Prostate gland (tissue), 2 donors: Measurements from ENCODE around the gene GPR83. TPM values are rescaled to one million over a fixed set of nuclear protein-coding genes. Genes with fewer than 3 reads are reported as not detected.

Source experiments
- DNase-seq: peaks from one replicate; pipeline ENCODE4 v3.0.0-alpha.2; 2019; ENCODE audit warnings: low spot score
- H3K27ac ChIP-seq, 2 donors: fragments of 200-600 bp; sonication (generic); 2 replicates each; pipeline ENCODE4 v1.5.1; 2017 to 2019
- H3K27me3 ChIP-seq: fragments of 200-600 bp; sonication (generic); replicated peaks from 2 replicates; pipeline ENCODE4 v1.5.1; 2019; ENCODE audit not compliant: insufficient read depth
- H3K36me3 ChIP-seq, 2 donors: fragments of 200-600 bp; sonication (generic); 1 replicate in 1 of 2; 2 replicates in 1 of 2; pipeline versions ENCODE4 v1.5.1 to v1.8.1; 2017 to 2019
- H3K4me1 ChIP-seq: fragments of 200-600 bp; sonication (generic); replicated peaks from 2 replicates; pipeline ENCODE4 v1.5.1; 2019
- H3K4me3 ChIP-seq, 2 donors: fragments of 200-600 bp; sonication (generic); 2 replicates each; pipeline ENCODE4 v1.5.1; 2017 to 2019
- H3K9me3 ChIP-seq: fragments of 200-600 bp; sonication (generic); 2 replicates; pipeline ENCODE4 v1.5.1; 2017
- CTCF ChIP-seq, 4 experiments: fragments of 200-600 bp in 2 of 4; fragments of 450-650 bp in 2 of 4; sonication (generic) in 2 of 4; IDR thresholded peaks; 1 replicate in 3 of 4; 2 replicates in 1 of 4; pipeline ENCODE4 v1.5.1; 2016 to 2019; ENCODE audit warnings: antibody characterized with exemption in 4 of 4, mild to moderate bottlenecking in 2 of 4, moderate library complexity in 2 of 4
- POLR2A ChIP-seq: fragments of 450-650 bp; IDR thresholded peaks from one replicate; pipeline ENCODE4 v1.6.1; 2016; ENCODE audit warnings: antibody characterized with exemption, mild to moderate bottlenecking
- POLR2AphosphoS5 ChIP-seq: sonication (generic); formaldehyde crosslinking; IDR thresholded peaks from one replicate; pipeline ENCODE4 v1.6.1; 2017; ENCODE audit warnings: antibody characterized with exemption
- WGBS: methylation state at CpG from one replicate; pipeline ENCODE4 v1.1.5; 2018; 5-methylcytosine and 5-hydroxymethylcytosine counted together
- intact Hi-C: fragments of 100-400 bp; cut with DNase I; formaldehyde crosslinking; loops from one replicate; pipeline ENCODE4 v1.14.2; 2022
- total RNA-seq, 2 donors: library from RNA; depleted of rRNA; stranded (reverse); fragments of >200 nt; gene quantifications; one replicate each; pipeline ENCODE4 v1.1.0, GENCODE V29; 2016

The GPR83 gene
- total RNA-seq, 2 donors from 2014 or later: not detected

GRCh38 chr11:94329501-94329900, 71.7 kb downstream of the GPR83 start:
- Histone ChIP-seq H3K9me3 (no peaks in the 10 kb centered on the region), H3K27me3 (no peaks in the 10 kb centered on the region), H3K27ac (no peak overlapping the region), H3K4me1 (no peaks in the 10 kb centered on the region), H3K36me3 (no peaks in the 10 kb centered on the region), H3K4me3 (no peak overlapping the region)
- WGBS: 42% methylated on average over 3 of the region's 3 CpGs
- intact Hi-C loops: no loop called here
- no peak for DNase-seq
- no peak for TF ChIP-seq POLR2A
- no peak for TF ChIP-seq POLR2AphosphoS5
- no peak for TF ChIP-seq CTCF (IDR thresholded peaks at IDR 0.05)

DNA sequence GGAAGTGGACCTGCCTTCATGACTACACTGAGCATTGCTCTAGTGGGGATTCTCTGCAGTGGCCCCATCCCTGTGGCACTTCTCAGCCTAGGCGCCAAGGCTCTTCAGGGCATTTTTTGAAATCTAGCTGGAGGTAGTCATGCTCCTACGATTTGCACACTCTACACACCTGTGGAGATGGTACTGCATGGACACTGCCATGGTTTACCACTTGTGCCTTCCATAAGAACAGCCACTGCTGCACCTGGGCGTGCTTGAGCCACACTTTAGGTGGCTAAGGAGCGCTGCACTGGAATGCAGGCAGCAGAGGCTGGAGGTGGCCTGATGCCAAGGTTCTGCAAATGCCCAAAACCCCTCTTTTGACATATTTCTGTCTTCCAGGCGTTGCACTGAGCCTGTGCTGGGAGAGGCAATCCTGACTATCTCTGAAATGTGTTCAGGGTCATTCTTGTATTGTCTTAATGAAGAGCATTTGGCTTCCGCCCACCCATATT, 72.6 kb downstream of the GPR83 start:
- no peak for TF ChIP-seq CTCF (IDR thresholded peaks at IDR 0.05)
- TF ChIP-seq POLR2A: no peak
- TF ChIP-seq POLR2AphosphoS5: no peak
- DNase-seq: no peak
- no peaks in the 10 kb centered on the region for H3K36me3 ChIP-seq
- intact Hi-C loops: no loop called here
- no peak overlapping the region for H3K27ac ChIP-seq
- WGBS: 80% methylated on average over 6 of the region's 6 CpGs
- H3K4me1 ChIP-seq: no peaks in the 10 kb centered on the region
- H3K4me3 ChIP-seq: no peak overlapping the region
- H3K9me3 ChIP-seq: no peaks in the 10 kb centered on the region
- H3K27me3 ChIP-seq: no peaks in the 10 kb centered on the region

Other genes starting within 250 kb of the GPR83 start
- gene IZUMO1R, start 96.8 kb downstream of the GPR83 start, total RNA-seq: not detected
- 10 to 100 TPM; 12.3 to 14.1 TPM for gene MRE11, start 92.4 kb upstream of the GPR83 start, total RNA-seq
- 10 to 100 TPM; 11.6 to 15.6 TPM for gene ANKRD49, start 92.6 kb upstream of the GPR83 start, total RNA-seq
- not detected for gene C11orf97, start 111.0 kb upstream of the GPR83 start, total RNA-seq
- 1 to 10 TPM; 5.2 to 6.5 TPM for gene FUT4, start 142.5 kb upstream of the GPR83 start, total RNA-seq
- gene PIWIL4, start 165.9 kb upstream of the GPR83 start, total RNA-seq: 10 to 100 TPM in 1 of 2 donors, under 1 TPM in 1; 0.82 to 17.2 TPM